Measurements from ENCODE around the gene RBM45.

The RBM45 gene

GRCh38 chr2:178163395-178163794 is 51.2 kb downstream of the RBM45 start:
- FAIRE-seq: no peak

- FAIRE-seq: no peak
Measured at GRCh38 chr2:178163911-178164310, 51.7 kb downstream of the RBM45 start.

GRCh38 chr2:178173657-178174056 is 61.4 kb downstream of the RBM45 start:
- no peak for FAIRE-seq

GRCh38 chr2:178177066-178177679 is 64.9 kb downstream of the RBM45 start:
- no peak for FAIRE-seq
